Upper lobe of left lung (tissue), 4 donors: ENCODE data around the gene RTCB.

Experiments
- CTCF ChIP-seq, 6 experiments: fragments of 450-650 bp in 4 of 6; fragments of 200-600 bp in 2 of 6; sonication (generic) in 2 of 6; IDR thresholded peaks; one replicate each; pipeline ENCODE4 v1.5.1; 2016 to 2019; ENCODE audit warnings: antibody characterized with exemption in 6 of 6
- EP300 ChIP-seq, 4 donors: sonication (generic); formaldehyde crosslinking; IDR thresholded peaks; one replicate each; pipeline ENCODE4 v1.5.1; 2017; ENCODE audit warnings: antibody characterized with exemption in 4 of 4, control low read depth in 2 of 4

- TF ChIP-seq EP300 (IDR thresholded peaks at IDR 0.05) = no peak
- no peak for TF ChIP-seq CTCF (IDR thresholded peaks at IDR 0.05)
These were observed 31.1 kb downstream of the RTCB start for GRCh38 chr22:32380991-32381390.
